ENCODE results near the gene ATP6AP1.
A peak's percentile ranks its signal among the peaks of the same experiment; 100 is the strongest.
"Not testable (repeated sequence)": the region's sequence is repeated elsewhere in the genome, so short reads cannot be mapped to it uniquely, and the experiment has no call there.

The ATP6AP1 gene

GRCh38 chrX:154397888-154398667, 30.4 kb upstream of the ATP6AP1 start, which contains the start of gene RPL10:
Gene RPL10 (plus strand): TSS chrX:154398377. CDS start chrX:154398520, 143 bp downstream.
- no peak for TF ChIP-seq CTCF (IDR thresholded peaks at IDR 0.05; ENCODE audit: low read length, missing control alignments)
- DNase-seq (ENCODE audit: low read depth): peak; percentile 98
- peak within 1 kb of the TSS; percentile 91 for H3K4me3 ChIP-seq (replicated peaks; ENCODE audit: low read depth, low read length)

- peak overlapping the region; percentile 91 for H3K4me3 ChIP-seq (replicated peaks; ENCODE audit: low read depth, low read length)
- peak; percentile 84 for DNase-seq (ENCODE audit: low read depth)
- TF ChIP-seq CTCF (IDR thresholded peaks at IDR 0.05; ENCODE audit: low read length, missing control alignments): peak; percentile 59
Measured at GRCh38 chrX:154398668-154399526, 29.6 kb upstream of the ATP6AP1 start.

DNA sequence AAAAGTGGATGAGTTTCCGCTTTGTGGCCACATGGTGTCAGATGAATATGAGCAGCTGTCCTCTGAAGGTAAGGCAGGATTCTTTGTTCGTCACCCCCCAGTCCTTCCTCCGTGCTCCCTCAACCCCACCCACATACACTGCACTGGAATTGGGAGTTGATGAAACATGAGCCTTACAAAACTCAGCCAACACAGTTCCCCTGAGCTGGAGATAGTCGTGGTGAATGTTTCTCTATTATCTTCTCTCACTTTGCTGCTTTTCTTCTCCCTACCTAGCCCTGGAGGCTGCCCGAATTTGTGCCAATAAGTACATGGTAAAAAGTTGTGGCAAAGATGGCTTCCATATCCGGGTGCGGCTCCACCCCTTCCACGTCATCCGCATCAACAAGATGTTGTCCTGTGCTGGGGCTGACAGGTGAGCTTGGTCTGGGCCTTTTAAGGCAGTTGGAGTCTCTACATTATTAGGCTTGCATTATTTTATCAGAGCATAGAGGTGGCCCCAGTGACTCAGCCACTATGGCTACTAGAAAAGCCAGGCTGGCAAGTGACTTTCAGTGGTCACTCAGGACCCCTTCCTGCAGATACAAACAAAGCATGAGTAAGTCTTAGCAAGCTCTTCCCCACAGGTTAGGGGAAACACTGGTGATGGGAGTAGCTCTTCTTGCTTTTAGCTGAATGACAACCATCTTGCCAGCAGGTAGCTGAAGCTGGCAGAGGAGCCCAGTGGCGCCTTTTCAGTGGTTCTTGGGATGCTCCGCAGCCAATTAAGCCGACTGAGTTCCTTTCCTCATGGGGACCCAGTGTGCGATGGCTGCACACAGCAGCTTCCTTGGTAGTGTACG, 28.7 kb upstream of the ATP6AP1 start:
- TF ChIP-seq CTCF (IDR thresholded peaks at IDR 0.05; ENCODE audit: low read length, missing control alignments): no peak
- no peak for DNase-seq (ENCODE audit: low read depth)
- H3K4me3 ChIP-seq (replicated peaks; ENCODE audit: low read depth, low read length): peak overlapping the region; percentile 91

- not testable (repeated sequence) for DNase-seq (ENCODE audit: low read depth)
- peak overlapping the region; percentile 91 for H3K4me3 ChIP-seq (replicated peaks; ENCODE audit: low read depth, low read length)
Measured at GRCh38 chrX:154400369-154400817, 28.1 kb upstream of the ATP6AP1 start.

DNA sequence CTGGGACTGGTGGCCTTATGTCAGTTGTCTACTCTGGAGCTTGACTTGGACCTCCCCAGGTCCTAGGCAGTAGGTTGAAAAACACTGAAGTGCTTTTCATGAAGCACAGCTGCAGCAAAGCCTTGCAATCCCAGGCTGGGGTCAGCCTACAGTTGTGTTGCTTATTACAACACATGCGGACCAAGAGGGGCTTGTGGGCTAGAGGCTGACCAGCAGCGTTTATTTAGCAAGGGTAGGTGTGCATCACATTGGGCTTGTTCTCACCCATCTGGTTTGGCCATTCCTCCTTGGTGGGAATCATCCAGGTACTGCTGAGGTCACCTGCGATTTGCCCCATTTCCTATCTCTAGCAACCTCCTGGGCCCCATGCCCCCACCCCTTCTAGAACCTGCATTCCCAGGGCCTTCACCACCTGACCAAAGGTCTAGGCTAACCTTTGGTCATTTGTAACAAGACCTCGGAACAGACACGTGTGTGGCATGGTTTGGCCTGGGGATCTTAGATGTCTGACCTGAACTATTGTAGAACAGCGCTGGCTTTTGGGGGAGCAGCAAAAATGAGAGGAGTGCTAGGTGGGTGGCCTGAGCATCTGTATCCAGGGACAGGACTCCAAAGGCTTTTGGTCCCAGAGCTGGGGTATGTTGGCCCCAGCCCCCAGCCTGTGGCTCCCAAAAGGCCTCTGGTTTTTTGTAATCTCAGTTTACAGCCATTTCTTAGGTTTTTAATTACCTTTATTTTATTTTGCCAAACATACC, 27.3 kb upstream of the ATP6AP1 start:
- no peak overlapping the region for H3K4me3 ChIP-seq (replicated peaks; ENCODE audit: low read depth, low read length)
- TF ChIP-seq CTCF (IDR thresholded peaks at IDR 0.05; ENCODE audit: low read length, missing control alignments): no peak
- no peak for DNase-seq (ENCODE audit: low read depth)

- DNase-seq (ENCODE audit: low read depth): no peak
- no peak for TF ChIP-seq CTCF (IDR thresholded peaks at IDR 0.05; ENCODE audit: low read length, missing control alignments)
- no peak overlapping the region for H3K4me3 ChIP-seq (replicated peaks; ENCODE audit: low read depth, low read length)
Measured at GRCh38 chrX:154401918-154402621, 26.4 kb upstream of the ATP6AP1 start.

Measured in fibroblast of pulmonary artery (primary cell).